Stimulated activated CD8-positive, alpha-beta memory T cell treated with anti-CD3 and anti-CD28 coated beads, Interleukin-2, amount 100 ng/mL, for 48 hours (primary cell): Measurements from ENCODE around the gene MMEL1.
"Not testable (repeated sequence)": the region's sequence is repeated elsewhere in the genome, so short reads cannot be mapped to it uniquely, and the experiment has no call there.

ENCODE experiments used
- DNase-seq, 2 donors: peaks; one replicate each; pipeline ENCODE4 v3.0.0-alpha.2; 2020; ENCODE audit warnings: low read depth in 2 of 2

The MMEL1 gene

DNA sequence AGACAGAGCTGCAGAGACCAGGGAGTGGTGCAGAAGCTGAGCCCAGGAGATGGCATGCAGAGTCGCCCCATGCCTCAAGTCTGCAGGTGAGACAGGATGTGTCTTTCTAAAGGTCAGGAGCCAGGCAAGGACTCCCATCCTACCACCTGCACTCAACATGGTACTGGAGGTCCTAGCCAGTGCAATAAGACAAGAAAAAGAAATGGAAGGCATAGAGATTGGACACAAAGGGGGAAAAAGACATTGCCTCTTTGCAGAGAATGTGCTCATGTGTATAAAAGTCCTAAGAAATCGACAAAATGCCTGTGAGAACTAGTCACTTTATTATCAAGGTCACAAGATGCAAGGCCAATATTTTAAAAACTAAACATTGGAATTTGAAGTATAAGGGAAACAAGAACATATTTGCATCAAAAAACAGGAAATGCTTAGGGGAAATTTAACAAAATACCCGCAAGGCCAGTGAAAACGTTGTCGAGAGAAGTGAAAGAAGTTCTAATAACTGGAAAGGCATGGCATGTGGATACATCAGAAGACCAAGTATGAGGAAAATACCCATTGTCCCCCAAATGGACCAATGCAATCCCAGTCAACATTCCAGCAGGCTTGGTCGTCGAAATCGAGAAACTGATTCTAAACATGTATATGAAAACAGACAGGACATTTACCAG lies 59.4 kb downstream of the MMEL1 start:
- DNase-seq = no peak

DNA sequence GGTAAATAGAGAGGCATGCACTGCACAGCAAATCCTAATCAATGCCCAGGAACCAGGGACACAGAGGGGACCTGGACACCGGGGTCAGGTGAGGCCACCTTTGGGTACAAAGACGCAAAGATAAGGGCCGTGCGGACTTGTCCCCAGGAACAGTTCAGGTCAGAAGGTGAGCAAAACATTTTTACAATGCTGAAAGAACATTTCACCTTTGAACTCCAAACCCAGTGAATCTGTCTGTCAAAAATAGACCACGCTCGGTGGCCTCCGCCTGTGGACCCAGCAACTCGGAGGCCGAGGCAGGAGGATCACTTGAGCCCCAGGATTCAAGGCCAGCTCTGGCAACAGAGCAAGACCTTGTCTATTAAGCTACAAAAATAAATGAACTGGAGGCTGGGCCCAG lies 61.5 kb downstream of the MMEL1 start:
- DNase-seq = no peak

DNA sequence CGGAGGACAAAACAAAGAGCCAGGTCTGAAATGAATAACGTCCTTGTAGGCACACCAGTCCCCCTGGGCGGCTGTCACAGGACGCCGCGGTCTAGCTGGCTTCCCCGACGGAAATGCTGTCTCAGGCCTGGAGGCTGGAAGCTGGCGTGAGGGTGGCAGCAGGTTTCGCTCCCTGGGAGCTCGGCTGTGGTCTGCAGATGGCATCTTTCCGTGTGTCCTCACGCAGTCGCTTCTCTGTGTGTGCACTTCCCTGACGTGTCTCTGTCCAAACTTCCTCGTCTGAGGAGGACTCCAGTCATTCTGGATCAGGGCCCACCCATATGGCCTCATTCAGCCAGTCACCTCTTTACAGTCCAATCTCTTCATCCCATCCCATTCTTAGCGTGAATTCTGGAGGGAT lies 62.5 kb downstream of the MMEL1 start:
- no peak for DNase-seq

DNA sequence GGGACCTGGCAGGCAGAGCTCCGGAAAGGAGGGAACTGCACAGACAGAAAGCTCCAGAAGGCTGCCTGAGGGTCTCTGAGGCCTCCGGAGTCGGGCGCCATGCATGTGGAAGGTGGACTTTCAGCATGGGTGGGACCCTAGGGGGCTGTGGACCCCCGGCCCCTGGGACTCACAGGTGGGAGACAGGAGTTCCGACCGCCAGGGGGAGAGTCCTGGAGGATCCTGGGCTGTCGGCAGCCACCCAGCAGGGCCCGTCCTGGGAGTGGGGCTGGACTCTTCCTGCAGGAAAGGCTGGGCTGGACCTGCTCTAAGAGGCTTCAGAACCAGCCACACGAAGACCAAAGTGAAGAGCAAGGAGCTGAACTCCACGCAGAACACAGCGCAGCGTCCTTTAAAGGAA lies 63.1 kb downstream of the MMEL1 start:
- DNase-seq = not testable (repeated sequence)

DNA sequence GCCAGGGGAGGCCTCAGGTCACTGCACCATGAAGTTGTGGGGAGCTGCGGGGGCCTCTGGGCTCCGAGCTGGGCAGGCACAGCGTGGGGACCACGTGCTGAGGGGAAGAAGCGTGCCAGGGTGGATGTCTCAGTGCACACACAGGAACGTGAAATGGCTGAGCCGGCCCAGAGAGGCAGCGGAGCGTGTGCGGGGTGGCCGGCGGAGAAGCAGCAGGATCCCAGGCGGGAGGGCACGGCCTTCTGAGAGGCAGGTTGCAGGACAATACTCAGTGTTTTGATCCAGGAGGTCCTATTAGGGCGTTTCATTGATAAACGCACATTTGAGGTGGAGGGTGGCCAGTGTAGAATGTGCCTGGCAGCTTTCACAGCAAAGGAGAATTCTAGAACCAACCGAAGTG lies 63.8 kb downstream of the MMEL1 start:
- DNase-seq = no peak

DNA sequence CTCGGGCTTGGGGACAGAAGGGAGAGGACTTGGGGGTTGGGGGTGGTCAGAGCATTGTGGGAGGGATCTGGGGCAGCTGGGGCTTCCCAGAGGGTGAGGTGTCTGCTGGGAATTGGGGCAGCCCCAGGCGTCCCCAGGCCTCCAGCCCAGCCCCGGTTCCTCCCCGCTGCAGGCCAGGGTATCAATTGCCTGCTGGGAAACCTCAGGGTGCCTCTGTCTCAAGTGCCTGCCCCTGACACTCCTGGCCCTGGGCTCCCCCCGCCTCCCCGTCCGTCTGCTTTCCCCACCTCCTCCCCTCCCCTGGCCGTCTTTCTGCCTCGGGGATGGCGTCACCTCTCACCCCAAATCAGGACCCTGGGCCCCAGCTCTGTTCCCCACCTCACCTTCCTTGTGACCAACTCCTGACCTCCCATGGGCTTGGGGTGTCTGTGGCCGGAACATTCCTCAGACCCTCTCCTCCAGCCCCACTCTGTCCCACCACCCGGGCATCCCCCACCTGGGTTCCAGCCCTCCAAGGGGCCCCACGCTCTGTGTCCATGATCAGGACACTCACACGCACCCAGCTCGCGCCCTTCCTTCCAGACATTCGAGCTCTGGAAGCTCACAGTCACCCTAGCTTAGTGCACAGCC lies 64.5 kb downstream of the MMEL1 start:
- not testable (repeated sequence) for DNase-seq

DNA sequence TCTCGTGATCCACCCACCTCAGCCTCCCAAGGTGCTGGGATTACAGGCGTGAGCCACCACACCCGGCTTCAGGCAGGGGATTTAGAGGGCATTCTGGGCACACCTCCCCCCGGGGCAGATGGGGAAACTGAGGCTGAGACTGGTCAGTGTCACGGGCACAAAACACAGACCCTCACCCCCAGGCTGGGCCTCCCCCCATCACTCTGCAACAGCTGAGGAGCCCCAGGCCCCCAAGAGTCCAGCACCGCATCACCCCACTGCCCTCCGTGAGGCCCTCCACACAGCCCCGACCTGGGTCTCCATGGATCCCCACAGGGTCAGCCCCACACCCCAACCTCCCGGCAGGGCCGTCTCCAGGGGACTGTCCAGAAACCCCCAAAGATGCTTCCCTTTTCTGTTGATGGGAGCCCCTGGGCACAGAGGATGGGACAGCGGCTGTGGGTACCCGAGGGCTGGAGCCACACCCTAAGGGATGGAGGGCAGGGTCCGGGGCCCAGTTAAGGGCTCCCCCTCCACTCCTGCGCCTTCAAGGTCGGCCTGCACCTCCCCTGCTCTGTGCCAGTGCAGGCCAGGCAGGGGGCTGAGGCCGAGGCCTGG lies 65.6 kb downstream of the MMEL1 start:
- DNase-seq = no peak

DNA sequence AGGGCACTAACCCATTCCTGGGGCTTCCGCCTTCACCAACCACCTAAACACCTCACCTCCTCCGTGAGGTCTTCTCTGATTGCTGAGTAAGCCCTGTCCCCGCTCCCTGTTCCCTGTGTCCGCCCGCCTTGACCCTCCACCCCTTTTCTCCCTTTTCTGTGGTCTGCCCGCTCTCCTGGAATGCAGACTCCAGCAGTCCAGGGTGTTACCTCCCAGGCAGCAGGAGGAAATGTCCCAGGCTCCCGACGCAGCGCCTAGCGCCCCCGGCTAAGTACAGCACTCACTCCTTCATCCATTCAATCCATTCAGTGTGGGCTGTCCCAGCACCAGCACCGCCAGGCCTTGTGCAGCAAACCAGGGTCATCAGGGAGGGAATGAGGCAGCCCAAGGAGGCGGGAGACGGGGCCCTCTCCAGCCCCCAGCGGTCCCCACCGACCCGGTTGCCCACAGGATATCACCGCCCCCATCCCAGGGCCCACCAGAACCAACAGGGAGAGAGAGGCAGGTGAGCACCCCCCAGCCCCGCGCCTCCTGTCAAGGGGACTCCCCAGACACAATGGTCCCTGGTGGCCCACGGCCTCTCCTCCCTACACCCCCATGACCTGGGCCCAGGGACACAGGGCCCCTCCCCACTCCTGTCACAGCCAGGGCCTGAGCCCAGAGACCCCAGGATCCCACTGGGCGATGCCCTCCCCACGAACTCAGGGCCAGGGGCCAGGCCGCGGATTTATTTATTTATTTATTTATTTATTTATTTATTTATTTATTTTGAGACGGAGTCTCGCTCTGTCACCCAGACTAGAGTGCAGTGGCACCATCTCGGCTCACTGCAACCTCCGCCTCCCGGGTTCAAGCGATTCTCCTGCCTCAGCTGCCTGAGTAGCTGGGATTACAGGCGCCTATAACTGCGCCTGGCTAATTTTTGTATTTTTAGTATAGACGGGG lies 66.4 kb downstream of the MMEL1 start:
- DNase-seq = no peak

DNA sequence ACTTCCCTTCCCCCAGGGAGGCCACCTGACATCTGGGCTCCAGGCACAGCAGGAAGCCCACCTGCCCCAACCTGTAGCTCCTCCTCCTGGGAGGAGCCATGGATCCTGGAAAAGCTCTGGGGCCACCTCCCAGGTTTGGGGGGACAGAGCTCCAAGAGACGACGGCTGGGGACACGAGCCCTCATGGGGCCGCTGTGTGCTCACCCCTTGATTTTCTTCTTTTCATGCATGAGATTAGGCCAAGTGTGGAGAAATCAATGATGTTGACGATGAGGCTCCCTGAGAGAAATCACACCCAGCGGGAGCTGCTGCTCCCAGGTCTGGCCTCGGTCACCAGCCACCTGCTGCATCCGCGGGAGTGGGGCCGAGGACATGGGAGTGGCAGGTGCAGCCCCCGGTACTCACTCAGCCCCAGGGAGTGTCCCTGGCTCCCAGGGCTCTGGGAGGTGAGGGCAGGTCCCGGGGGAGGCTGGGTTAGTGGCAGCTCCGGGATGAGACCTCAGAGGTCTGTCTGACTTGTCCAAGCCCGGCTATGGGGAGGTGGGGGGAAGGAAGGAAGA lies 67.9 kb downstream of the MMEL1 start:
- no peak for DNase-seq

DNA sequence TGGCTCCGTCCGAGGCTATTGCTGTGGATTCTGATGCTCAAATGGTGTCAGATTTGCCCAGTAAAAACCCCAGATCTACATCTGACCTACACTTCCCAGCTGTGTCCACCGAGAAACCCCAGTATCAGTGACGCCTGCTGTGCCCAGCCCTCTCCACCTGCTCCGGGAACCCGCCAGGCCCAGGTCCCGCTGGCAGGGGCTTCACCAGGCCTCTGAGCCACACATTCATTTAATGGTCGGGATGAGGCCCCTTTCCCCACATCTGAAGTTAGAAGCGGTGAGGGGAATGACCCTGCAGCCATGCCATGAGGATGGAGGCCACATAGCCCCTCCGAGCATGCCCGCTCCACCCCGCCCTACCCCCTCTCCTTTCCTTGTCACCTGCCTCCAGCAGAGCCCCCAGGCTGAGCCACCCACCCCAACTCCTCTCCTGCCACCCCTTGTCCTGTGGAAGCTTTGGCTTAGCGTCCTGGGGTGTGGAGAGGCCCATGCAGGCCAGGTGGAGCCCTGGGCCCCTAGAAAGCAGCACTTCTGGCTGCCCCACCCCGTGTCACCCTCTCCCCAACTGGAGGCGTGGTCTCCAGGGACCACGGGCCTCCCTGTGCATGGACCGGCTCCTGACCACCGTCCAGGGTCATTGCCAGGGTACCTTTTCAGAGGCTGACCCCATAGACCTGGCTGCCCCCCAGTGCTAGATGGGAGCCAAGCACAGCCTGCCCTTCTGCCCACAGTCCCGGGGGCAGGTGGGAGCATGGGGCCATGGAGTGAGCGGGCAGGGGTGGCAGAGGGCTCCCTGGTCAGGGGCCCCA lies 68.6 kb downstream of the MMEL1 start:
- no peak for DNase-seq

DNA sequence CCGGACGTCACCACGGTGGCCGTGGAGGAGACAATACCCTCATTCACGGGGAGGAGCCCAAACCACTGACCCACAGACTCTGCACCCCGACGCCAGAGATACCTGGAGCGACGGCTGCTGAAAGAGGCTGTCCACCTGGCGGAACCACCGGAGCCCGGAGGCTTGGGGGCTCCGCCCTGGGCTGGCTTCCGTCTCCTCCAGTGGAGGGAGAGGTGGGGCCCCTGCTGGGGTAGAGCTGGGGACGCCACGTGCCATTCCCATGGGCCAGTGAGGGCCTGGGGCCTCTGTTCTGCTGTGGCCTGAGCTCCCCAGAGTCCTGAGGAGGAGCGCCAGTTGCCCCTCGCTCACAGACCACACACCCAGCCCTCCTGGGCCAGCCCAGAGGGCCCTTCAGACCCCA lies 69.6 kb downstream of the MMEL1 start:
- no peak for DNase-seq

DNA sequence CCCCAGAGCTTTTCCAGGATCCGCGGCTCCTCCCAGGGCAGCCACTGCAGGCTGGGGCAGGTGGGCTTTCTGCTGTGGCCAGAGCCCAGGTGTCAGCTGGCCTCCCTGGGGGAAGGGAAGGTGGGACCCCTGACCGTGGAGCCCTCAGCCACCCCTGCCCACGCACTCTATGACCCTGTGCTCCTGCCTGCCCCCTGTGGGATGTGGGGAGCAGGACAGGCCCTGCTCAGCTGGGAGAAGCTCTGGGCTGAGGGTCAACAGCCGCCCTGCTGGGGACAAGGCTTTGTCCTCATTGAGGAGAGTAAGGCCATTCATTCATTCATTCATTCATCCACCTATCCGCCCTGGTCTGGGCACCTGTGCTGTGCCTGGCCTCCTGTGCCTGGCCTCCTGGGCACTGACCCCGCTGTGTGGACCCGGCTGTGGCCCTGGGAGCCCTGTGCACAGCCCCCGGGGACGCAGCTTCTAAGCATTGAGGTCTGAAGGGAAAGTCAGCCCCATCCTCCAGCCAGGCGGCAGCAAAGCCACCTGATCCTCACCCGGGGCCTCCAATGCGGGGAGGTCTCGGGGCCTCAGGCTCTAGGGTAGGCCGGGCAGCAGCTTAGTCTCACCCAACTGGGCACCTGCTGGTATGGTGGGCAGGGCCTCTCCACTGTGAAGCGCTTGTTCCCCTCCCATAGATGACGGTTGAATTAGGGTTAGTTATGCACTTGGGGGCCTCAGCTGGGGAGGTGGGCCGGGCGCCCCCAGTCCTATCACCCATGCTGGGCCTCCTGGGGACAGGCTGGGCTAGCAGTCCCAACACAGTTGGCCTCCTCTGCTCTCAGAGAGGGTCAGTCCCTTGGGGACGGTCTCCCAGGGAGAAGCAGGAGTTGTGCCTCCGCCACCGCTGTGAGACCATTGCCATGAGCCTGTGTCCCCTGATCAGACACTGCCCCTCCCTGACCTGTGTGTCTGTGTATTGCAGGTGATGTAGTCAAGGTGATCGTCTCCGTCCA lies 70.6 kb downstream of the MMEL1 start:
- no peak for DNase-seq

DNA sequence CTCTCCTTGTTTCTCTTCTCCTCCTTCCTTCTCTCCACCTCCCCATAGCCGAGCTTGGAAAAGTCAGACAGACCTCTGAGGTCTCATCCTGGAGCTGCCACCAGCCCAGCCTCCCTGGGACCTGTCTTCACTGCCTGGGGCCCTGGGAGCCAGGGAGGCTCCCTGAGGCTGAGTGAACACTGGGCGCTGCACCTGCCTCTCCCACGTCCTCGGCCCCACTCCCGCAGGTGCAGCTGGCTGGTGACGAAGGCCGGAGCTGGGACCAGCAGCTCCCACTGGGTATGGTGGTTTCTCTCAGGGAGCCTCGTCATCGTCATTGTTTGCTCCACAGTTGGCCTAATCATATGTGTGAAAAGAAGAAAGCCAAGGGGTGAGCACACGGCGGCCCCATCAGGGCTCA lies 71.4 kb downstream of the MMEL1 start:
- DNase-seq = no peak

DNA sequence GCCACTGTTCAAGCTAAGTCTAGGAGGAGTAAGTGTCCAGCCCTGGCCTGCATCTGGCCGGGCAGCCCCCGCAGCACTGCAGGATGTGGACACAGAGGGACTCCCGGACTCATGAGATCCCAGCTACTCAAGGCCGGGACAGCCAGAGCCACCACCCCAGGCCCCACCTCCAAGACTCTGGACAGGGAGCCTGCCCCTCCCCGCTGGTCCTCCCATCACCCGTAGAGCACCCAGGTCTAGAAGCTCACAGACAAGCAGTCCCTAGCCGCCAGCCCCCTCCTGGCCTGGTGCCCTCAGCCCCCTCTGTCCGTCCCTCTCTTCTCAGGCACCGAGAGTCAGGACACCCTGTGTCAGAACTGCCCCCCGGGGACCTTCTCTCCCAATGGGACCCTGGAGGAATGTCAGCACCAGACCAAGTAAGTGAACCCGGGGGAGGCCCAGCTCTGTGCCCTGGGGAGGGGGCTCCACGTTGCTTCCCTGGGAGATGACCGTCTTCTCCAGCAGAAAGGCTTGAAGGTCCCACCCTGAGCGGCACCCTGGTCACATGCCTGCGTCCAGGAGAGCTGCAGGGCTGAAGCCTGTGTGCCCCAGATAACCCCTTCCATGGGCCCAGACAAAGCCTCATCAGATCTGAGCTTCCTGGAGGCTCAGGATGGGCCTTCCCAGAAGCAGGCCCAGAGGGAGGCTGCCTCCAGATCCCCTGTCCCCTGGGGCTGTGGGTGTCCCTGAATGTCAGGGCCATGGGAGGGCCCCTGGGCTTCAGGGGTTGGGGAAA lies 72.3 kb downstream of the MMEL1 start:
- no peak for DNase-seq

DNA sequence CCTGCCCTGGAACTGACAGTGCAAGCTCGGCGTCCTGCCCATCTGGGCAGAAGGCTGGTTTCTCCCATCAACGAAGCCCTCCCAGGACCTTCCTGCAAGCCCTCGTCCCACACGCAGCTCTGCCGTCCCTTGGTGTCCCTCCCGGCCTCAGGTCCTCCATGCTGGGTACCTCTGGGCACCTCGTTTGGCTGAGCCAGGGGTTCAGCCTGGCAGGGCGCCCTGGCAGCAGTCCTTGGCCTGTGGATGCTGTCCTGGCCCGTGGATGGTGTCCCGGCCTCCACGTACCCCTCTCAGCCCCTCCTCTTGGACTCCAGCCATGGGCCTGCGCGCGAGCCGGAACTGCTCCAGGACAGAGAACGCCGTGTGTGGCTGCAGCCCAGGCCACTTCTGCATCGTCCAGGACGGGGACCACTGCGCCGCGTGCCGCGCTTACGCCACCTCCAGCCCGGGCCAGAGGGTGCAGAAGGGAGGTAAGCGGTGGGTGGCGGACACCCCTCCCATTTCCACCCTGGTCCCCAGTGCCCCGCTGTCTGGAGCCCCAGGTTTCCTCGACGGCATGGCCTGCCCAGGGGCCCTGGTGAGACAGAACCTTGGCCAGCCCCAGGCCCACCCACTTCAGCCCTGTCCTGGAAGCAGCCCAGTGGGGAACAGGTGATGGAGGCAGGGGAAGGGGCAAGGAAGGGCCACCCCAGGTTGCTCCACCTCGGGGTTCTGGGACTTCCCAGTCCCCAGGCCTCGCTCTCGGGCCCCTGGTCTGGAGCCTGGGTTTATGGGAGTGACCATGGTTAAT lies 73.1 kb downstream of the MMEL1 start:
- no peak for DNase-seq

DNA sequence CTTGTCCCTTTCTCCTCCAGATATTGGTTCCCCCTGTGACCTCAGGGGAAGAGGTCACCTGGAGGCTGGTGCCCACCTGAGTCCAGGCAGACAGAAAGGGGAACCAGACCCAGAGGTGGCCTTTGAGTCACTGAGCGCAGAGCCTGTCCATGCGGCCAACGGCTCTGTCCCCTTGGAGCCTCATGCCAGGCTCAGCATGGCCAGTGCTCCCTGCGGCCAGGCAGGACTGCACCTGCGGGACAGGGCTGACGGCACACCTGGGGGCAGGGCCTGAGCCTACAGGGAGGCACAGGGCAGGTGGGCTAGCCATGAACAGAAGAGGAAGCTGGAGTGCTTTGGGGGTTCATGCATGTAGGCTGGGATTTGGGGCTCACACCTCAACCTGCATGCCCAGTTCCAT lies 74.0 kb downstream of the MMEL1 start:
- DNase-seq = no peak

DNA sequence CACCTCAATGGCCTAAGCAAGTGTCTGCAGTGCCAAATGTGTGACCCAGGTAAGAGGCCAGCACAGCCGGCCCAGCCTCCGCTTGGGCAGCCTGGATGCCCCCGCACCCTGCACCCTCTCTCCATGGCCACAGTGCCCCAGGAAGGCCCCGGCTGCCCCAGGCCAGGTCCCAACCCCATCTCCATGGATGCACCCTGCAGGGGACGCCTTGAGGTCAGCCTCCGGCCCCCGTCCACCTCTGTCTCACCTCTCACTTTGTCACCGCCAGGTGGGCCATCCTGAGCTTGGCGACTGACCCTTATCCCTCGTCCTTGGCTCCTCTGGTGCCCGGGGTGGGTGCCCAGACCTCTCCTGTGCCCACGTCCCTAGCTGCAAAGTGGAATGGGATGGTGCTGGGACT lies 74.4 kb downstream of the MMEL1 start:
- no peak for DNase-seq
